ENCODE measurements around the gene SLC35E3.

GRCh38 chr12:68796399-68796798 lies 50.4 kb downstream of the SLC35E3 start:
- TF ChIP-seq CTCF (IDR thresholded peaks at IDR 0.05) (no peak), POLR2A (IDR thresholded peaks at IDR 0.05) (no peak)

Measured in Peyer's patch (tissue), 4 donors.